ENCODE measurements around the gene TWF2.
"Not testable (repeated sequence)": the region's sequence is repeated elsewhere in the genome, so short reads cannot be mapped to it uniquely, and the experiment has no call there.

The TWF2 gene

DNA sequence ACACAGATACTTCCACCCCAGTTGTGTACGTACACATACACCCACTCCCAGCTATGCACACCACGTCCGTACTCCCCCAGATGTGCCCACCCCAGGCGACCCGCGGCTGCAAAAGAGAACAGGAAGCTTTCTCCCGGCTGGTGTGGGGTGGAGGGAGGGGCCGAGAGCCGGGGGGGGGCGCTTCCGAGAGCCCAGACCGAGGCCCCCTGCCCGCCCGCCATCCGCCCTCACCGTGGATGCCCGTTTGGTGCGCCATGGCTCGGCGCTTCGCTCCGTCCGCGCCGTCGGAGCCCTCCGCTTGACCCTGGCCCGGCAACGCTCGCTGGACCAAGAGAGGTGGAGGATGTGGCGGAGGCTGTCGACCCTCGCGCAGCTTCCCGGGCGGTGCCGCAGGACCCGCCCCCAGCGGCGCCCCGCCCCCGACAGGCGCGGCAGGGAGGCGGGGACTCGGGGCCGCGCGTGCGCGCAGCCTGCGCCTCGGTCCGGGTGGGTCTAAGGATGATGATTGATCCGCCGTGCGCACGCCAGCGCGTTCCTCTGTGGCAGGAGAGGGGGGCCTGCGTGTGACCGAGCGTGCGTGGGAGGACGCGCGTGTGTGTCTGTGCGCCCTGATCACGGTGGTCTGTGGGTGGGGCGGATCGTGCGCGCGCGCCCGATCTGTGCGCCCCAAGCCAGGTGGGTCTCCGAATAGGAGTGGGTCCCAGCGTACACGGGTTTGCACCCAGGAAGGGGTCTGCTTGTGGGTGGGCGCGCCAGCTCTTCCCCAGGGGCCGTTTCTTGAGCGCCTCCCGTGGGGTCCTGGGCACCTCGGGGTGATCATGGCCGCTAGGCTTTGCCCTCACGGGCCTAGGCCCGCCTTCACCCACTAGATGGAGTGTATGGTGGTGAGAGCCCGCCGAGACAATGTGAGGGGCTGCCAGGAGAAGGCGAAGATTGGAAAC is at the start of gene TWF2:
TSS of gene TWF2 (minus strand) at position 398 of the 941 bp plus-strand sequence. CDS start at position 256, 142 bp downstream.
- DNase-seq: peak in 1 of 2 experiments; percentile 79

DNA sequence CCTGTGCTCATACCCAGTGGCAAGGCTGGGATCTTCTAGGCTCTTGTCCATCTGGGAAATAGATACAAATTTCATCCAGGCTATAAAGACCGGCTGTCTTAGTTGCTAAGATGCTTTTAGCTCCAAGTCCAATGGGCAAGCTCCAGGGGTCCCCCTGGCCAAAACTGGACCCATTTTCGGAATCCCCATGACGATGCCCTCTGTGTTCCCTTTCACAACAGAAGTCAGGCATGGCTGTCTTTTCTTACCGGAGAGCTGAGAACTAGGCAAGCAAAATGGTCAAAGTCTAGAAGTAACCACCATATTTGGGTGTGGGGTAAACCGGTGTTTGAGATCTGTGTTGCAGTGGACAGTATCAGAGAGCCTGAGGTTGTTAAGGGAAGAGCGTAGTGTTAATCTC is 49.7 kb upstream of the TWF2 start:
- DNase-seq: no peak

DNA sequence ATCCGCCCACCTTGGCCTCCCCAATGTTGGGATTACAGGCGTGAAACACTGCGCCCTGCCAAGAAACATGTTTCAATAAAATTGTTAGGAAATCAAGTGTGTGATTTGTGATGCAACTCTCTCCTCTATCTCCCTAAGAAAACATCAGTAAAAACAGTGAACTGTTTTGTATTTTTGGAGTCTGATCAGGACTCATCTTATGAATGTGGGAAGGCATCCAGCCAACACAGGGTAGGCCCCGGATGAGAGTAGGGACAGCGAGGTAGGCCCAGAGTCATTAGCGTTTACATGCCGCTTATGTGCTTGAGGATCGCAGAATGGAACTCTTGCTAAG is 47.8 kb upstream of the TWF2 start:
- DNase-seq: no peak

DNA sequence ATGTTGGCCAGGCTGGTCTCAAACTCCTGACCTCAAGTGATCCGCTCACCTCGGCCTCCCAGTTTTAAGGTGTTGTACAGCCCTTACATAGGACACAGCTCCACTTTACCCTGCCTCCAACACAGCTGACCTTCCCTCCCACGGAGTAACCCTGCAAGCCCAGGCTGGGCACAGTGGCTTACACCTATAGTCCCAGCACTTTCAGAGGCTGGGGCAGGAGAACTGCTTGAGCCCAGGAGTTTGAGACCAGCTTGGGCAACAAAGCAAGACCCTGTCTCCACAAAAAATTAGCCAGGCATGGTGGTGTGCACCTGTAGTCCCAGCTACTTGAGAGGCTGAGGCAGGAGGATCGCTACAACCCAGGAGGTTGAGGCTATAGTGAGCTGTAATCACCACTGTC is 45.1 kb upstream of the TWF2 start:
- not testable (repeated sequence) for DNase-seq

DNA sequence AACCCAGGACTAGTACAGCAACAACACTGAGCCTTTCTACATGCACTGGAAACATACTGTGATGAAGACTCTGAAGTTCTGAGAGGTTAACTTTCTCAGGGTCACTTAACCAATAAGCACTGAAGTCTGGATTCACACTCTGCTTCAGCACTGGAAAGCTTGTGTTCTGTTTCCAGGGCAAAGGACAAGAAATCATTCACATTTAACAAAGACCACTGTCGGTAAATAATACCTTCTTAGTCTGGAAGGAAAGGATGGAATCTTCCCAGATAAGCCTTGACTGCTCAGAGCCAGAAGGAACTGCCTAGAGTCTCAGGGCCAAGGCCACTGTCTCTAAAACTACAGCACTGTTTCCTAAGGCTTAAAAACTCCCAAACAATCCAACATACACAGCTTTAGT is 44.3 kb upstream of the TWF2 start:
- no peak for DNase-seq

DNA sequence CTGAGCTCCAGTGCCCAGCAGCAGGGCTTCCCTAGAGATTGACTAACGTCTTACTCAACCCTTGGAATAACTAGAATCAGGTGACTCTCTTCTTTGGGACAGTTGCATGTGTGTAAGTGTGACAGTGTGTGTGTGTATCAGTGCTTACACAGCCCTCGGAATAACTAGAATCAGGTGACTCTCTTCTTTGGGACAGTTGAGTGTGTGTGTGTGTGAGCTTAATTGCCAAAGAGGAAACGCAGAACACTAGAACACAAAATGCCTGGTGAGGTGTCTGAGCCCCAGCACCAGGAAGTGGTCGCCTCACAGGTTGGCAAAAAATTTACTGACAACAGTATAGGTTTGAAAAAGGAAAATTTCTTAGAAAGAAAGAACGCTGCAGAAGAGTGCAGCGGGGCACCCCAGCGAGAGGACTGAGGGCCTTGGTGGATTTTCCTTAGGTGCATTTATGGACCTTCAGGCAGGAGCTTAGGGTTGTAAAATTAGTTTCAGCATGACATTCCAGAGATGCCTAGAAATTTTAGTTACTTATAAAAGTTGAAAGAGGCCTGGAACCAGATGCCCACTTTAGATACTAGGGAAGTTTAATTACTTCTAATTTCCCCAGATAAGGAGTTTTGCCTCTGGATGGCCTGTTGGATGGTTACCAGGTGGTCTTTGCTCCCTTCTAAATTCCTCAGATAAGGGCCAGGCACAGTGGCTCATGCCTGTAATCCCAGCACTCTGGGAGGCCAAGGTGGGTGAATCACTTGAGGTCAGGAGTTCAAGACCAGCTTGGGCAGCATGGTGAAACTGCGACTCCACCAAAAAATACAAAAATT is 43.2 kb upstream of the TWF2 start:
- no peak for DNase-seq

DNA sequence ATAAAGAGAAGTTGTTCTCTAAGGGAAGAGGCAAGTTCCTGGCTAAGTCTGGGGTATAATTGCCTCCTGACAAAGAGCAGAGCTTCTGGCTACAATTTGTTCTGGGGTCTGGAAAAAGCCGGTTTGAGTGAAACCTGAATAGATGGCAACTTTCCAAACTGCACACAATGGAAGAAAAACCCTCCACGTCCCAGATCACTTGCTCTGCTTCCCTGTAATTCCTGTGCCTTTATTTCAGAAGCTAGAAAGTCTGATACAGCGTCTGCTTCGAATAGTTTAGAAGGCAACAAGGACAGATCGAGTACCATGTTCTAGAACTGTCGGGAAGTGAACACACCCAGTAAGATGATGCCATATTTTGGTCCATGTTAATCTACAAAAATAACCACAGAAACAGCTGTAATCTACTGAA is 41.1 kb upstream of the TWF2 start:
- no peak for DNase-seq

DNA sequence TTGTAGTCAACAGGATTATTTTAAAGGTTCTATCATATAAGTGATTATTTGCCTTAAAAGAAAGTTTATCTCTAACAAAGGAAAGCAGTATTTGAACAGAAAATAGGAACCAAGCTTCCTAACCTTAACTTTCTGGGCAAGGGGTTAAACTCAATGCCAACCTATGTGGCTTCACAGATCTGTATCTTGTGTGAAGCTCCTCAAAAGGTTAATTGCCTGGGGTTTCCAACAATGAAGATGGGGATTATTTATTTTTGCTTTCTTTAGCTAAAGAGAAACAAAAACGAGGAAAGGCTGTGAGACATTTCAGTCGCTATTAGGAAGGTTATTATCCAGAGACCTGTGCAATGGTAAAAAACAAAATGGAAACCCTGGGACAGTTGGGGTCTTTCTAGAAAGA is 40.6 kb upstream of the TWF2 start:
- DNase-seq: no peak

DNA sequence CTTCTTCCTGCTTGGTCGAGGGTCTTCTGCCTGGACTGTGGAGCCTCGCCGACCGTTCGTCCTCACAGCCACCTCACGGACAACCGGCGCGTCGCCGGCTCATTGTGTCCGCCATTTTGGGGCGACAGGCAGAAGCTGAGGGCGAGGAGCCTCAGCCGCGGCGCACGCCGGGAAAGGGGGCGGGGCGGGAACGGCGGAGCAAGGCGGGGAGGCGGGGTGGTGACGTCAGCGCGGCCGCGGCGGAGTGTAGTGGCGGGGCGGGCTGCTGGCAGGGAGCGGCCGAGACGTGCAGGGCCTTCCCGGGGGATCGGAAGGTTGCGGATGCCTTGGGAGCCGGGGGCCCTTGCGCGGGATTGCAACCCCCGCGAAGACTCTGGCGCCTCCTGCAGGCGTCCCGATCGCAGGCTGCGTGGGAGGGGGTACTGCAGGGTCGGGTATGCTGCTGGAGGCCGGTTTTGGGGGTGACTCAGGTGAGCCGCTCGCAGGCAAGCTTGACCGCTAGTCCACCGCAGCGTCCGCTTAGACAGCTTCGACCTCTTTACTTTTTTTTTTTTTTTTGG is 39.6 kb upstream of the TWF2 start, which contains the start of gene WDR82:
TSS of gene WDR82 (minus strand) at position 140 of the 560 bp plus-strand sequence. CDS start 288 bp downstream, outside the sequence.
- DNase-seq: peak; percentile 61 to 97

DNA sequence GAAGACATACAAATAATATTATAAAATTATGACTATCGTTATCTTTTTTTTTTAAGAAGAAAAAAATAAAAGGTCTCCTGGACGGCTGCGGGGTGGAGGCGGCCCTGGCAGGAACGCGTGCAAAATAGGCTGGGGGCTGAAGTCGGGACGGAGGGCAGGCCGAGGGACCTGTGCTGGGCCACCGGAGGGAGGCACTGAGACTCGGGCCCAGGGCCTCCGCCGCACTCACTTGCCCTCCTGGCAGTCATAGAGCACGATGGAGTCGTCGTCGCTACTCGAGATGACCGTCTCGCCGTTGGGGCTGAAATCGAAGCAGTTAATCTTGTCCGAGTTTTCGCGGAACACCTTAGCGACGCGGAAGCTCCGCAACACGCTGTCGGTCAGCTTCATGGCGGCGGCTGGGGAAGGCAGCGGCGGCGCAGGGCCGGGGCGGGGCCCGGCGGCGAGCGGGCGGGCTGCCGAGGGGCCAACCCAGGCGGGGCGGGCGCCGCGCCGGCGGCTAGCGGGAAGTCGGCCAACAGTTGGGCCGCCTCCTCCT is 39.1 kb upstream of the TWF2 start:
- DNase-seq: peak in 1 of 2 experiments; percentile 63

DNA sequence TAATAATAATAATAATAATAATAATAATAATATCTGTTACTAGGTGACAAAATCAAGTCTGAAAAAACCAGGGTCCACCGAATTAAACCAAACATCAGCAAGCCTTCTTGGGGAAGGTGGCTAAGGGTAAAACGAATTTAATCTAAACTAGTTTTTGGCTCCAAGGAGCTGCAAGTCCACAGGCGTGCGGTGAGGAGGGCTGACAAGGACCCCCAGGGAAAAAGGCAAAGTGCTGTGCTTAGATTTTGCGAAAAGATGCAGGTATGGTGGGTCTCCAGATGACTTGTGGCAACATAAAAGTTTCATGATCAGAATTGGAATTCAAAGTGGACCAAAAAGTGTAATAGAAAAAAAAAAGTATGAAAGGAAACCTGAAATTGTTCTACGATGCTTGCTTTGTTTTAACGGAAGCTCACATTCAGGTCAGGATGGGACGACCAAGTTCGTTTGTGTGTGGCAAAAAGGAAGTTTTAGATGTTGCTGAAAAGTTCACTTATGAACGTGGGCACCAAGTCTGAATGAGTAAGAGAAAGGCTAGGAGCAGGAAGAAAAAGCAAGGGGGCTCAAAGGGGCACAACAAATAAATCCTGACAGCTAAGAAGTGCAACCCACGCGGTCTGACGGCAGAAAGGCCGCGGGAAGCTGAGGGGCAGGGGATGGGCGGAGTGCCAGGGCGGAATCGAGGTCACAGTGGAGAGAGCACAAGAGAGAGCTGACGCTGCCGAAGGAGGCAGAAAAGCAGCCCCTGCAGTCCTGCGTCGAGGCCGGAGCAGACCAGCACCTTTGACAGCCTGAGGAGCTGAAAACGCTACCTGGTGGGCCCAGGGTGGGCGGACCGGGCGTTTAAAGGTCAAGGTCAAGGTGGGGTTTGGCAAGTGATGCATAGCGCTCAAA is 38.4 kb upstream of the TWF2 start:
- peak in 1 of 2 experiments; percentile 41 for DNase-seq

DNA sequence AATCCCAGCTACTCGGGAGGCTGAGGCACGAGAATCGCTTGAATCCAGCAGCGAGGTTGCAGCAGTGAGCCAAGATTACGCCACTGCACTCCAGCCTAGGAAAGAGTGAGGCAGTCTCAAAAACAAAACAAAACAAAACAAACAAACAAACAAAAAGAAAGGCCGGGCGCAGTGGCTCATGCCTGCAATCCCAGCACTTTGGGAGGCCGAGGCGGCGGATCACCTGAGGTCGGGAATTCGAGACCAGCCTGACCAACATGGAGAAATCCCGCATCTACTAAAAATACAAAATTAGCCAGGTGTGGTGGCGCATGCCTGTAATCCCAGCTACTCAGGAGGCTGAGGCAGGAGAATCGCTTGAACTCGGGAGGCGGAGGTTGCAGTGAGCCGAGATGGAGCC is 35.8 kb upstream of the TWF2 start:
- not testable (repeated sequence) for DNase-seq

DNA sequence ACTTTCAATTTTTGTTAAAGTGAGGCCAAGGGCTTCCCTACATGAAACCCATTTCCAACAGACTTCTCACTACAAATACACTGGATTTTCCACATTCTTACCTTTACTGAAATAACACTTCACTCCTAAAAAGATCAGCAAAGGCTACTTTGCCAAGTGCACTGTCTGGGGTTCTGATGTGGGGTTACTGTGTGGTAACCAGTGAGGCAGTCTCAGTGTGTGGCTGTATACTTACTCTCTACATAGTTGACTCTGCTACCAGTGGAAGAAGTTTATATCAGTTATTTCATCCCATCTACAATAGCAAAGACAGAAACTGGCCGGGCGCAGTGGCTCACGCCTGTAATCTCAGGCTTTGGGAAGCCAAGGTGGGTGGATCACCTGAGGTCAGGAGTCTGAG is 33.9 kb upstream of the TWF2 start:
- DNase-seq: no peak

DNA sequence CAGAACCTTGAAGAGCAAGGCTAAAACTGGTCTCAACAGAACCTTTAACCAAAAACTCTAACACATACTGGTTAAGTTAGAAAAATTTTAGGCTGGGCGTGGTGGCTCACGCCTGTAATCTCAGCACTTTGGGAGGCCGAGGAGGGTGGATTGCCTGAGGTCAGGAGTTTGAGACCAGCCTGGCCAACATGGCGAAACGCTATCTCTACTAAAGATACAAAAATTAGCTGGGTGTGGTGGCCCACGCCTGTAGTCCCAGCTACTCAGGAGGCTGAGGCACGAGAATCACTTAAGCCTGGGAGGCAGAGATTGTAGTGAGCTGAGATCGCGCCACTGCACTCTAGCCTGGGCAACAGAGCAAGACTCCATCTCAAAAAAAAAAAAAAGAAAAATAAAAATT is 33.2 kb upstream of the TWF2 start:
- not testable (repeated sequence) for DNase-seq

DNA sequence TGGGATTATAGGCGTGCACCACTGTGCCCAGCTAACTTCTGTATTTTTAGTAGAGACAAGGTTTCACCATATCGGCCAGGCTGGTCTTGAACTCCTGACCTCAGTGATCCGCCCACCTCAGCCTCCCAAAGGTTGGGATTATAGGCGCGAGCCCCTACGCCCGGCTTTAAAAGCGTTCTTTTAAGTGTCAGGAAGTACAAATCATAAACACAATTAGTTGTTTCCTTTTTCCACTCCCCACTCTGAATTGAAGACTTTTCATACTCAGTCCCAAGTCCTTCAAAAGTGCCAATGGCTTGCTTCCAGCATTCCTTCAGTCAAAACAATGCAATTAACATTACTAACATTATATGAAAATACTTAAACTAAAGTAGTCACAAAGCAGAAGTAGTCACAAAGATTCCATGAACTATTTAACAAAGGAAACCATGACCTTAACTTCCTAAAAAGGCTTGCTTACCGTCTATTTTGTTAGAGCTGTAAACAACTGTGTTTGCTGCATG is 31.3 kb upstream of the TWF2 start:
- no peak for DNase-seq

DNA sequence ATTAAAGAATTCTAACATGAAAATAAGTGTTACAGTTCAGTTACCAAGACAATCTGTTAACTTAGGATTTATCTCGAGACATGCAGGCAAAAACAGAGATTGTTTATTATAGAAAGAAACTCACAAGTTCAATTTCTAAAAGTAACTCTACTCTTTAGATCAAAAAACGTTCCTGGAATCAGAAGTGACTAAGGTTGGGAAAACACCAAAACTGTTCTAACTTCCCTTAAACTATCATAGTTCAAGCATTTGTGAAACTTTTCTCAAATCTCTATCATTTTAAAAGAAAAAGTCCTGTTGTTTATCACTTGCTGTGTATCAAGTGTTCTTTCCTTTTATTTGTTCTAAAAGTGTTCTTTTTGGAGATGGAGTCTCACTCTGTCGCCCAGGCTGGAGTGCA is 30.8 kb upstream of the TWF2 start:
- no peak for DNase-seq

DNA sequence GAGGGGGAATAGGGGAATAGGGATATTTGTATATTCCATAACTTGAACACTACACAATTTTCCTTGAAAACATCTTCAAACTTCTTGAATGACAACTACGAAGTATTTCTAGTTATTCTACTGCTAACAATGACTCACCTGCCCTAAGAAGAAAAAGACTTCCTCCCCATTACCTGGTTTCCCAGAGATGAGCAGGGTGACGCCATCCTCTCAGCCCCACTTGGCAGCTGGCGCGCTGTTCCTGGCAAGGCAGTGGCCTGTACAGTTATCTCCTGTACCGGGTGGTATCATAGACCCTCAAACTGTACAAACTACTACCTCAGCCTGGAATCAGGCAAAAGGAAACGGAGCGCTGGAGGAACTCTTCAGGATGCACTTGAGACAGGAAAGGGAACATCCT is 29.1 kb upstream of the TWF2 start:
- DNase-seq: no peak

DNA sequence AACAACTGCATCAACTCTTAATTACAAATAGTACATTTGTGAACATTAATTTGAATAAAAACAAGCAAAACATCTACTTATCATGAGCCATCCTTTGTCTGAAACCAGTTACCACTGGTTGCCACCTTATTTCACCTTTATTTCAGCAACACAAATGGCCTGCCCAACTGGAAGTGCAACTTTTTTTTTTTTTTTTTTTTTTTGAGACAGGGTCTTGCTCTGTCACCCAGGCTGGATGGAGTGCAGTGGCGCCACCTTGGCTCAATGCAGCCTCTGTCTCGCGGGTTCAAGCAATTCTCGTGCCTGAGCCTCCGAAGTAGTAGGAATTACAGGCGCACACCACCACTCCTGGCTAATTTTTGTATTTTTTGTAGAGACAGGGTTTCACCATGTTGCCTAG is 26.4 kb upstream of the TWF2 start:
- no peak for DNase-seq

DNA sequence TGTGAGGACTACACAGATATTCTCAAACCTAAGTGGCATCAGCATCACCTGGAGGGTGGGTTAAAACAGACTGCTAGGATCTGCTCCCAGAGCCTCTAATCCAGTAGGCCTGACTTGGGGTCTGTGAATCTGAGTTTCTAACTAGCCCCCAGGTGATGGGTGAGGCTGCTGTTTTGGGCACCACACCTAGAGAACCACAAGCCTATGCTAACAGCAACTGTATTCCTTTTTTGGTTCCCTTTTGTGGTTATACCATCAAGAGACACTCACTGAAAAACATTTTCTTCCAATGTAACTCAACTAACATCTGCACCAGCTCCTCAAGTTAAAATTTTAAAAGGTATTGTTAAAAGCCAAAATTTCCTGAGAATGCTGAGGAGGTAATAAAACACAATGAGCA is 23.5 kb upstream of the TWF2 start:
- DNase-seq: no peak

DNA sequence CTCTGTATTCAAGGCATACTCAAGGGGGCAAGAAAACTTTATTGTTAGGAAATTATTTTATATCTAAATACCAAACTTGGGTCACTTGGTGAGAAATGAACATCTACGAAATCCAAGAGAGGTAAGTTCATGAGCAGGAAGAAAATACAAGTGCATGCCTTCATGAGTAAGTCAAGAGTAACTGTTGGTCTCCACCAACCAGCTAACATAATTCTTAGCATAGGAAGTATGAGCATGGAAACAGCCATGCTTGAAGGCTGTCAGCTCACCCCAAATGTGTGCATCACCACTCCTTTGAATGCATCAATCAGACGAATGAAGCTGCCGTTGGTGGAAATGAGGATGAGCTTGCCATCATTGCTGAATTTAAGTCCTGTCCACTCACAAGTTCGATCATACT is 20.5 kb upstream of the TWF2 start:
- no peak for DNase-seq

DNA sequence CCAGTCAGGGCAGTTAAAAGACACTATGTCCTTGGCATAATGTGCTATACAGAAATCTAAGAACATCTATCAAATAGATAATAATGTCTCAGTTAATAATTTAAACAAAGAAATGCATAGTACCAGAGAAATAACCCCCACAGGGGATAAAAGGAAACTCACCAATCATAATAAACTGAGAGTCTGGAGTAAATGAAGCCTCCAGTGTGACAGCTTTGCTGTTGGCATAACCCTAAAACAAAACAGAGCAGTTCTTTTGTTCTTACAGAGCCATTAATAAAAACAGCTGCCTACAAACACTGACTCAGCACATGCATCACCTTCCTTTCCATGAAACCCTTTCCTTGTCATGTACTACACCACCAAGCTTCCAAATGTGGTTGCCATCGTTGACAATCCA is 20.1 kb upstream of the TWF2 start:
- no peak for DNase-seq

DNA sequence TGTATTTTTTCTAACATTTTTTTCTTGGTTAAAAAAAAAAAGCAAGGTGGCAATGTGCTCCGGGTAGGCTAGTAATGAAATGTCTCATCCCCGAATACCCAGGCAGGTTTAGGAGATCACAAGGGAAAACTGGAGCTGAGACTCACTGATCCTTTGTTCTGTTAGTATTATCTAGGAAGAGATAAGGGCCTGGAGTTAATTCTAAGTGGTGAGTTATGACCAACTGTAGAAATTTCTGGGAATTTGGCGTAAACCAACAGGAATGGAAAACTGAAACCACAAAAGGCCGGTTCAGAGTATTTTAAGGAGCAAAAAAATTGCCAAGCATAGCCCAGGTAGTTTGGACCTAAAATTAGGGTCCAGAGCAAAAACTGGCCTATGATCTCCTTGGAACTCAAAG is 19.0 kb upstream of the TWF2 start:
- DNase-seq: no peak
